BE2C (cell line): ENCODE results near the gene STARD3. TPM values are rescaled to one million over a fixed set of nuclear protein-coding genes. Genes with fewer than 3 reads are reported as not detected.
"Not testable (repeated sequence)": the region's sequence is repeated elsewhere in the genome, so short reads cannot be mapped to it uniquely, and the experiment has no call there.

Source experiments
- DNase-seq: peaks from one replicate; pipeline ENCODE4 v3.0.0-alpha.2; 2020
- H3K27me3 ChIP-seq: fragments of 250-450 bp; sonication (Bioruptor Pico); 2 replicates; pipeline ENCODE4 v1.5.1; 2020; ENCODE audit warnings: mild to moderate bottlenecking
- H3K36me3 ChIP-seq: fragments of 250-450 bp; sonication (Bioruptor Pico); 2 replicates; pipeline ENCODE4 v1.5.1; 2020; ENCODE audit warnings: mild to moderate bottlenecking
- H3K4me1 ChIP-seq: fragments of 250-450 bp; sonication (Bioruptor Pico); 2 replicates; pipeline ENCODE4 v1.5.1; 2020
- H3K4me3 ChIP-seq: 2 replicates; pipeline ENCODE4 v1.5.1; 2011; ENCODE audit warnings: low read depth, low read length
- H3K9me3 ChIP-seq: fragments of 250-450 bp; sonication (Bioruptor Pico); 2 replicates; pipeline ENCODE4 v1.5.1; 2020
- CTCF ChIP-seq: IDR thresholded peaks from 2 replicates; pipeline ENCODE4 v1.5.1; 2012; ENCODE audit warnings: mild to moderate bottlenecking, low read depth, low read length
- polyA plus RNA-seq: library from polyadenylated mRNA; unstranded; fragments of >200 nt; gene quantifications from one replicate; pipeline ENCODE4 v1.2.1, GENCODE V29; 2012; ENCODE audit warnings: low read depth, missing spikeins; ENCODE audit not compliant: insufficient read length, insufficient read depth

The STARD3 gene
- polyA plus RNA-seq = 136 TPM

DNA sequence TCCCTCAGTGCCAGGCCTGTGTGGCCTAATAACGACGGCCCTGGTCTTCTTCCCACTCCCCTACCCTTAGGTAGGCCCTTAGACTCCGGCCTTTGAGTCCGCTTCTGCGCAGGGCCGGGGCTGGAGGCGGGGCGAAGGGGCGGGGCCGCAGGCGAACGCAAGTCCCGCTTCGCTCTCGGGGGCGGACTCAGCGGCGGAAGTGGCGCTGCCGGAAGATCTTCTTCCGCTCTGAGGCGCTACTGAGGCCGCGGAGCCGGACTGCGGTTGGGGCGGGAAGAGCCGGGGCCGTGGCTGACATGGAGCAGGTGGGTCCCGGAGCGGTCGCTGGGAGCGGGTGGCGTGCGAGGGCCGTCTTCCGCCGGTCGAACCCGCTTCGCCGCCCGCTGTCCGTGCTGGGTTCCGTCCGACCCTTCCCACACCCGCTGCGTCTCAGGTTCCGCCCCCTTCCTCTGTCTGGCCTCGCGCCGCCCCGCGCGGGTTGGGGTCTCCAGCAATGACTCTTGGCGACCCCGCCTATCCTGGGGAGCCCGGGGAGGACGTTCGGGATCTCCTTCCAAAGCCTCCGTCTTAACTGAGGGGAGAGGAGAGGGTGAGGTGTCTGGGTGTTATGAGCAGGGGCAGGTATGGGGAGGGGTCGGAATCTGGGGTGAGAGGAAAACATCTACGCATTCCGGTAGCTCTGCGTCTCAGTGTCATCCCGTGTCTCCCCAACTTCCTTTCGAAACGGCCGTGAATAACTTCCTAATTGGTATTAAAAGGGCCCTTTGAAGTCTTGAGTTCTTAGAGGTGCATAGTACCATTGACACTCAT is at the start of gene STARD3:
TSS of gene STARD3 (plus strand) at position 218 of the 810 bp plus-strand sequence. CDS start 16,388 bp downstream, outside the sequence.
- TF ChIP-seq CTCF = no peak
- Histone ChIP-seq H3K27me3 (no peaks in the 10 kb centered on the region), H3K4me3 (peak within 1 kb of the TSS; percentile 96), H3K9me3 (no peaks in the 10 kb centered on the region), H3K36me3 (no peaks in the 10 kb centered on the region), H3K4me1 (no peaks in the 10 kb centered on the region)
- DNase-seq = peak; percentile 94

GRCh38 chr17:39590180-39590579 is 46.8 kb upstream of the STARD3 start:
- H3K4me1 ChIP-seq, H3K9me3 ChIP-seq, H3K36me3 ChIP-seq, DNase-seq, H3K4me3 ChIP-seq: not testable (repeated sequence)
- H3K27me3 ChIP-seq = peaks cover 44% of the 10 kb centered on the region

- no peak for DNase-seq
- no peak overlapping the region for H3K4me3 ChIP-seq
- peaks cover 60% of the 10 kb centered on the region for H3K27me3 ChIP-seq
- no peak for TF ChIP-seq CTCF
- H3K9me3 ChIP-seq = no peaks in the 10 kb centered on the region
- no peaks in the 10 kb centered on the region for H3K4me1 ChIP-seq
- no peaks in the 10 kb centered on the region for H3K36me3 ChIP-seq
Observed at GRCh38 chr17:39591958-39592954, 44.7 kb upstream of the STARD3 start.

DNA sequence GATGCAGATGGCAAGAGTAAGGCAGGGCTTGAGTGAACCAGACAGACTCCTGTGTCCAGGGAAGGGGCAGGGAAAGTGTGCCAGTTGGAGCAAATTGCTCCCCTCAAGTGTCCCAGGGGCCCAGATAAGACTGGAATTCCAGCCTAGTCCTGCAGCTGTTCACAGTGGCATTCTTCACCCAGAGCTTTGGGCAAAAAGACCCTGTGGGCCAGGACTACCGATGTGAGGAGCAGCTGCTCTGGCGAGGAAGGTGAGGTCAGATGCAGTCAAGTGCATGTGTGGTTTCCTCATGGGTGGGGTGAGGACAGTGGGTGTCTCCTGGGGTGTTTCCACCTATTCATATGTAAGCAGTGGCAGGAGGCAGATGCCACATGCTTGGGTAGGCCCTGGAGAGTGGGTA is 43.6 kb upstream of the STARD3 start:
- TF ChIP-seq CTCF = no peak
- H3K4me1 ChIP-seq = no peaks in the 10 kb centered on the region
- H3K4me3 ChIP-seq = no peak overlapping the region
- no peaks in the 10 kb centered on the region for H3K36me3 ChIP-seq
- H3K9me3 ChIP-seq = no peaks in the 10 kb centered on the region
- no peak for DNase-seq
- H3K27me3 ChIP-seq = peaks cover 71% of the 10 kb centered on the region

DNA sequence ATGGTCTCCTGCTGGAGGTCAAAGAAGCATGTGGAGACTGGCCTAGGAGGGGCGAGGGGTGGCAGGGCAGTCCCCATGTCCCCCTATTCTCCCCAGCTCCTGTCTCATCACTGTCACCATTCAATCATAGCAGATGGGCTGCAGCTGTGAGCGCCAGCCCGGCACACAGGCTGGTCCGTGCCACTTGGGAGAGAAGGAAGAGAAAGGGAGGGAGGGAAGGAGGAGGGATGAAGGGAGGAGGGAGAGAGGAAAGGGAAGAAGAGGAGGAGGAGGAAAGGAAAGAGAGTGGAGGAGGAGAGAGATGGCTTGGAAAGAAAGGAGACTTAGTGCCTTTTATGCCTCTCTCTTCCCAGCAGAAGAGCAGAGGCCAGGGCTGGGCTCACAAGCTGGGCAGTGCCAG is 41.6 kb upstream of the STARD3 start:
- H3K27me3 ChIP-seq = peaks cover 88% of the 10 kb centered on the region
- H3K36me3 ChIP-seq = no peaks in the 10 kb centered on the region
- no peak for TF ChIP-seq CTCF
- H3K9me3 ChIP-seq = no peaks in the 10 kb centered on the region
- no peak for DNase-seq
- peaks cover 6% of the 10 kb centered on the region for H3K4me1 ChIP-seq
- H3K4me3 ChIP-seq = no peak overlapping the region

DNA sequence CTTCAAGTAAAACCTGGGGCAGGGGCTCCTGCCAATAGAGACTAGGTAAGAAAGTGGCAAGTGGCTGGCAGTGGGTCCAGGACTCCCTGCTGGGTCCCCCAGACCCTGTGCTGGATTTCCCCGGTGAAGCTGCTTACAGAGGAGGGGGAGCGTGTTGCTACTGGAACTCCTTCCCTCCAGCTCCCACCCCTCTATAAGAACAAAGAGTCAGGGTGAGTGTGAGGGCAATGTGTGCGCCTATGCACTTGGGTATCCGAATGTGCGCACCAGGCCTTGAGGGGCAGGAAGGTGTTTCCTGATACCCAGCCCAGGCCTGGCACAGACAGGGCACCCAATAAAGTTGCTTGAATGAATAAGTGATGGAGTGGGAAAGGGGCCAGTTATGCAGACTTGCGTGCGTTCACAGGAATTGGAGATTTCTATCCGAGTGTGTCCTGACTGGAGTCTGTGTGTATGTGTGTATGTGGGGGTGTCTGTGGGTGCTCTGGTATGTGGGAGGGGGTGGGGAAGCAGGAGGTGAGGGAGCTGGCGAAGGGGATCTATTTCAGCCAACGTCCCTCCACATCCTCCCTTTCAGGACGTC is 40.9 kb upstream of the STARD3 start:
- TF ChIP-seq CTCF = no peak
- H3K36me3 ChIP-seq = no peaks in the 10 kb centered on the region
- H3K27me3 ChIP-seq = peaks cover 95% of the 10 kb centered on the region
- DNase-seq = no peak
- peaks cover 6% of the 10 kb centered on the region for H3K4me1 ChIP-seq
- H3K9me3 ChIP-seq = no peaks in the 10 kb centered on the region
- no peak overlapping the region for H3K4me3 ChIP-seq
